ENCODE measurements around the gene MRTFB. TPM values are rescaled to one million over a fixed set of nuclear protein-coding genes. Genes with fewer than 3 reads are reported as not detected.
"Not testable (repeated sequence)": the region's sequence is repeated elsewhere in the genome, so short reads cannot be mapped to it uniquely, and the experiment has no call there.

Gene MRTFB
- total RNA-seq, 1 donor from 2014 or later = 53.8 TPM

DNA sequence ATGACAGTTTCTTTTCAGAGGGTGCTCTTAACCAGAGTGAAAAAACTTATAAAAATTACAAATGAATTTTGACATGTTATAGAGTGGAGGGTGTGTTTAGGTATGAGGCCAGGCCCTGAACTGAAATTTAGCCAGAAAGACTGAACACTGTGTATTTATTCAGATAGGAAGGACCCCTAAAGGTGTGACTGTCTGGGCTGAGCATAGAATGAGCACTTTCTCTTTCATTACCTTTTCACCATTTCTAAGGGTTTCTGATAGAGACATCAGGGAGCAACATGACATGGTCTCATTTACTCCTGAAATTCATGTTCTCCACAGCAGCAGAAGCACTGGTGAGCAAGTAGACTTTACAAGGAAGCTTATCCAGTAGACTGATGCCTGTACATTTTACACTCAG is 32.9 kb downstream of the MRTFB start:
- DNase-seq (ENCODE audit: low spot score) = no peak

DNA sequence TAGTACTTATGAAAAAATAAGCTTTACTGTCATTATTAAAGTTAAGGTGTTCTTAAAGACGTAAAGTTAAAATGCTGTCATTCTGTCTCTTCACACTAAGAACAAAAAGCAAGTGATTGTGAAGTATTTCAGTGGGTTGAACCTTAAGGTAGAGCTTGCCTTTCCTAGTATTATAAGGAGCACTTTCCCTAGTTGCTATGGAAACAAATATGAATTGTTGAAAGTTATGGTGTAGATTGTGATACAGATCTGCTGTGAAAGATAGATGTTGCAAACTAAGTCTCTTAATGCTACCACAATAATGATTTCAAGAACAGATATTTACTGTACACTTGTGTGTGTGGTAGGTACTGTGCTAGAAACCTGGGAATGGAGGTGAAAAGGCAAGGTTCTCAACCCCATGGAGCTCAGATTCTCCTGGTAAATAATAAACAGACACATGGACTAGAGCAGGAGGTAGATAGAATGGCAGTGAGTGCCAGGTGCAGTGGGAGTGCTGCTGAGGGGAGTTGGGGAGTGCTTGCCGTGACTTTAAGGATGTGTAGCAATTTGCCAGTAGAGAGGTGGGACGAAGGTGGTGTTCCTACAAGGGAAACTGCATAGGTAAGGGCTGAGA is 34.7 kb downstream of the MRTFB start:
- DNase-seq (ENCODE audit: low spot score) = no peak

GRCh38 chr16:14106457-14106856 is 35.3 kb downstream of the MRTFB start:
- DNase-seq (ENCODE audit: low spot score) = no peak

GRCh38 chr16:14106961-14107360 is 35.8 kb downstream of the MRTFB start:
- no peak for DNase-seq (ENCODE audit: low spot score)

- DNase-seq (ENCODE audit: low spot score) = no peak
Measured at GRCh38 chr16:14109077-14109775, 38.1 kb downstream of the MRTFB start.

GRCh38 chr16:14109782-14110727 is 38.9 kb downstream of the MRTFB start:
- no peak for DNase-seq (ENCODE audit: low spot score)

DNA sequence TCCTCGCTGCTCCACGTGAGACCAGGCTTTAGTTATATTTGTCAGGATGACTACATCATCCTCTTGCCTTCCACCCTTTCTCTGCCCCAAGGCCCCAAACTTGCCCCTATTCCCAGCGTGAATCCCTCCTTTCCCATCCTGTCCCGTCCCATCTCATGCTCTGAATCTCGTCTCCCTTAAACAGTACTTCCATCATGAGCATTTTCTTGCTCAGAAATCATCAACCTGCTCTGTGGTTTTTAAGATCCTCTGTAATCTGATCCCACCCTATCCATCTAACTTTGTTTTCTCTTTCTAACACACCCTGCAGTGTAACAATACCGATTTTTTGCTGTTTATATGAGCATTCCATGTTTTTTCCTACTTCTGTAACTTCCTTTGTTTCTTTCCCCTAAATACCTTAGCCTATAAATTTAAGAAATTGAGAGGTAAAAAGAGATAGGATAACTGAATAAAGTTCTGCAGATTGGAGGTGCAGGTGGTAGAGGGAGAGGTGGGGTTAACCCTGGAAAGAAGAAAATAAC is 39.7 kb downstream of the MRTFB start:
- DNase-seq (ENCODE audit: low spot score) = no peak

- no peak for DNase-seq (ENCODE audit: low spot score)
Measured at GRCh38 chr16:14111713-14112538, 40.8 kb downstream of the MRTFB start.

DNA sequence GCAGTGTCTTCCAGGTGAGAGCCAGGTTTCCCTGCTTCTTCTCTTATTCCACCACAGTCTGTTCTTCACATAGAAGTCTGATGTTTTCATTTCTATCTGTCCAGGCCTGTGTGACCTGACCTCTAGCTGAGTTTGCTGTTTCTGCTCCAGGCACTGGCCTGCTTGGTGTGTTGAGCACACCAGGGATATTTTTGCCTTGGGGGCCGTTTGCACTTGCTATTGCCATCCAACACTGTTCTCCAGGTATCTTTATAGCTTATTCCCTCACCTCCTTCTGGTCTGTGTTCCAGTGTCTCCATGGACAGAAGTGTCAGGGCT is 41.4 kb downstream of the MRTFB start:
- DNase-seq (ENCODE audit: low spot score) = no peak

- DNase-seq (ENCODE audit: low spot score) = no peak
Measured at GRCh38 chr16:14113344-14113743, 42.2 kb downstream of the MRTFB start.

- no peak for DNase-seq (ENCODE audit: low spot score)
Measured at GRCh38 chr16:14117051-14117450, 45.9 kb downstream of the MRTFB start.

GRCh38 chr16:14119799-14120198 is 48.7 kb downstream of the MRTFB start:
- DNase-seq (ENCODE audit: low spot score) = no peak

- DNase-seq (ENCODE audit: low spot score) = no peak
Measured at GRCh38 chr16:14120335-14120734, 49.2 kb downstream of the MRTFB start.

DNA sequence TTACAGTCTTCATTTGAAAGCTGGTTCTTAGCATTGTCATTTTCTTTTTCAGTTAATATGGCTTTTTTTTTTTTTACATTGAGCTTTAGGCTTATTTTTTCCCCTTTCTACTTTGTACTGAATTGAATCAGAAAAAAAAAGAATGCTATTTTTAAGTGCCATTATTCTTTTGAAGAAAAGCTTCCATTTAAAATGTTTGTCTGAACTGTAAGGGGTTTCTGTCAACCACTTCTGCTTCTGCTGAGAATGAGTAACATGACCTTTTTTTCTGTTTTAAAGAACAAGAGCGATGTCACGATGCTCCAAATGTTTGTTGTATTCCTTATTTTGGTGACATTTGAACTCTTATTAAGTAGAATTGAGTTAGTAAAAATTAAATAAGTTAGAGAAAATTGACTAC is 50.0 kb downstream of the MRTFB start:
- DNase-seq (ENCODE audit: low spot score) = no peak

DNA sequence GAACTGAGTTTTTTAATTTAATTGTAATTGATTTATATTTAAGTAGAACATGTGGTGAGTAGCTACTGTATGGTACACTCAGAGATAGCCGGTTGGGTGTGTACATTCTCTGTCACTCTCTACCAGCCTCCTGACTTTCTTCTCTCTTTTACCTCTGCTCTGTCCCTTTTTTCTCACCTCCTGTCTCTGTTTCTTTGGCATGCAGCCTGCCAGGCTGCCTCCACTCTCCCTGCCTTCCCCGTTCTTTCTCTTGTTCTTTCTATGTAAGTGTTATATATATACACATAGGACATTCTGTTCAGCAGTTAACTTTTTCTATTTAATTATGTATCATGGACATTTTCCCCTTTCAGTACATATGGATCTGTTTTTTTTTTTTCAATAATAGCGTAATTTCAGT is 50.8 kb downstream of the MRTFB start:
- DNase-seq (ENCODE audit: low spot score) = no peak

DNA sequence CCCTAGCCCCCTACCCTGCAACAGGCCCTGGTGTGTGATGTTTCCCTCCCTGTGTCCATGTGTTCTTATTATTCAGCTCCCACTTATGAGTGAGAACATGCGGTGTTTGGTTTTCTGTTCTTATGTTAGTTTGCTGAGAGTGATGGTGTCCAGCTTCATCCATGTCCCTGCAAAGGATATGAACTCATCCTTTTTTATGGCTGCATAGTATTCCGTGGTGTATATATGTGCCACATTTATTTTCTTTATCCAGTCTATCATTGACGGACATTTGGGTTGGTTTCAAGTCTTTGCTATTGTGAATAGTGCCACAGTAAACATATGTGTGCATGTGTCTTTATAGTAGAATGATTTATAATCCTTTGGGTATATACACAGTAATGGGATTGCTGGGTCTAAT is 51.3 kb downstream of the MRTFB start:
- DNase-seq (ENCODE audit: low spot score) = not testable (repeated sequence)

DNA sequence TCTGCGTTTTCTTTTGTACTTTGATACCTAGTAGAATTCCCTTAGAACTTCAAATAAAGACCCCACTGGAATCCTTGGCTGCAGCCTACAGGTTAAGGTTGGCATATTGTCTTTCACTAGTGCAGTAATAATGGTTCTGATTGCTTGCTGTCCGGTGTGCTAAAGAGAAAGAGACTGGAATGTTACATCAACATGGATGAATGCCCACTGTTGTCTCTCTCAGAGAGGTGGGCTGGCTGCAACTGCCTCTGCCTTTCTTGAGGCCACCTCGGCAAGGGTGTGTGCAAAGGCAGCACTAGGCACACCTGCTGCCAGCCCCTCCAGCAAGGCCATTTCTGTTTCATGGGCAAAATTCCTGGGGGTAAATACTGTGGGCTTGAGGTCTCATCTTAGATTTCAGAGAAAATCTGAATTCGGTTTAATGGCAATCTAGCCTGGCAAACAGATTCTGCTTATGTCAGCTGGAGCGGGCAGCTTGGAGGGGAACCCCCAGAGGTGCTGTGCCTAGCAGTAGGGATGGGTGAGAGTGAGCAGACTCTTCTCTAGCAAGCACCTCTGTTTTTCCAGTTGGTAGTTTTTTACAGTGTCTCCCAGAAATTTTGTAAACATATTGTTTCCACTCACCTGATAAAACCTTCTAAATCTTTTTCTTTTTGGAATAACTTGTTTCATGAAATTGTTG is 54.0 kb downstream of the MRTFB start:
- DNase-seq (ENCODE audit: low spot score) = no peak

DNA sequence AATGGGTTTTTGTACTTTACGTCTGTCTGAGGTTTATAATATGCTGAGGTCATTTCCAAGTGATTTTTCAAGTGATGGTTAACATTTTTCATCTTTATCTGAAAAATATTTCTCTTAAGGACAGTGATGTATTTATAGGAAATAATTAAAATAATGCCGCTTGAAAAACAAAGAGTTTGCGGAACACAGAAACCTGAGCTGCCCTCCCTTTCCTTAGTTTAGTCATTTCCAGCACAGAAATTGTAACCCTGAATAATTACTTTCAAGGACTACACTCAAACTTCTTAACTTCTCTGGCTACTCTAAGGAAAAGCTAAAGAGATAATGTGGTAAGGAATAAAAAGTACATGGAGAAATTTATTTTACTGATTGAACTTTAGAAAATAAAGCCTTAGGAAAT is 54.6 kb downstream of the MRTFB start:
- DNase-seq (ENCODE audit: low spot score) = no peak

GRCh38 chr16:14128097-14128496 is 57.0 kb downstream of the MRTFB start:
- DNase-seq (ENCODE audit: low spot score) = no peak

- no peak for DNase-seq (ENCODE audit: low spot score)
Measured at GRCh38 chr16:14129502-14129901, 58.4 kb downstream of the MRTFB start.
